WERI-Rb-1 (cell line): ENCODE data around the gene KDM8.

Experiments
- DNase-seq: peaks from one replicate; pipeline ENCODE4 v3.0.0-alpha.2; 2020
- H3K27ac ChIP-seq: fragments of 250-450 bp; sonication (Bioruptor Pico); 2 replicates; pipeline ENCODE4 v1.5.1; 2020; ENCODE audit warnings: mild to moderate bottlenecking, moderate library complexity
- H3K27me3 ChIP-seq: fragments of 250-450 bp; sonication (Bioruptor Pico); 2 replicates; pipeline ENCODE4 v1.5.1; 2021; ENCODE audit warnings: mild to moderate bottlenecking, low read depth, moderate library complexity; ENCODE audit not compliant: insufficient read depth, severe bottlenecking
- H3K36me3 ChIP-seq: fragments of 250-450 bp; sonication (Bioruptor Pico); 2 replicates; pipeline ENCODE4 v1.5.1; 2020; ENCODE audit warnings: mild to moderate bottlenecking, moderate library complexity
- H3K4me3 ChIP-seq: 2 replicates; pipeline ENCODE4 v1.5.1; 2011; ENCODE audit warnings: low read depth, mild to moderate bottlenecking, control low read depth, low read length
- H3K9me3 ChIP-seq: fragments of 250-450 bp; sonication (Bioruptor Pico); 2 replicates; pipeline ENCODE4 v1.5.1; 2021; ENCODE audit warnings: mild to moderate bottlenecking, moderate library complexity; ENCODE audit not compliant: severe bottlenecking
- TF ChIP-seq, protein P1 (sequence below): IDR thresholded peaks from 2 replicates; pipeline ENCODE4 v1.5.1; 2011; ENCODE audit warnings: low read depth, mild to moderate bottlenecking, control low read depth, inconsistent platforms, low read length

The KDM8 gene

DNA sequence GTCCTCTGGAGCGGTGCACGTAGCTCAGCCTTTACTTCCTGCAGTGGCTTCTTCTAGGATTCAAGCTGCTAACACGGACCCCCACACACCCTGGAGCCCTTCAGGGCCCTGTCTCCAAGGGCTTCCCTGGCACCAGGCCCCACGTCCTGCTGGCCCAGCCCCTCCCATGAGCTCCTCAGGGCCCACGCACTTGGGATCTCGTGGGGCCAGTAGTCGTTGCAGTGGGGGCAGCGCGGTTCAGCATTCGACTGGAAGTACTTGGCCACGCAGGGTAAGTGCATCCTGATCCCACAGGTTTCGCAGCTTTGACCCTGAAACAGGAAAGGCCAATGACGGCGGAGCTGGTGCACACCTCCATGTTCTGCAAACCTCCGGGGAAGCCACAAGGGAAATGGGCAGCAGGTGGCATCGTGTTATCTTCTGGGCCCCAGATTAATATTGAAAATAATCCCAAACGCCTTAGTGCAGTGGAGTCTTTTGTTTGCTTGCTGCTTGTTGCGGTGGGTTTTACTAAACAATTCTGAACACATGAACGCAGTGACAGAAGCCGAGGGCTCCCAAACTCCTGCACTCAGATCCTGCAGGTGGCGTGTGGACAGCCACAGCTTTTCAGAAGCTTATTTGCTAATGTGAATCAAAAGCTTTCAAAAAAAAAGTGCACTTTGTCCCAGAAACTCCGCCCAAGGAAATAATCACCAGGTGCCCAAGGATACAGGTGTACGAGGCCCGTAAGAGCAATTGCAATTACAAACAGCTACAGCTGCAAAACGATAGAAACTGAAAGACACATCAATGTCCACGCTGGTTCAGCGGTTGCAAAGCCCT, 22.4 kb downstream of the KDM8 start:
- no peak for DNase-seq
- H3K27ac ChIP-seq: peak overlapping the region; percentile 43; the same call in 1 of the 2 replicates

DNA sequence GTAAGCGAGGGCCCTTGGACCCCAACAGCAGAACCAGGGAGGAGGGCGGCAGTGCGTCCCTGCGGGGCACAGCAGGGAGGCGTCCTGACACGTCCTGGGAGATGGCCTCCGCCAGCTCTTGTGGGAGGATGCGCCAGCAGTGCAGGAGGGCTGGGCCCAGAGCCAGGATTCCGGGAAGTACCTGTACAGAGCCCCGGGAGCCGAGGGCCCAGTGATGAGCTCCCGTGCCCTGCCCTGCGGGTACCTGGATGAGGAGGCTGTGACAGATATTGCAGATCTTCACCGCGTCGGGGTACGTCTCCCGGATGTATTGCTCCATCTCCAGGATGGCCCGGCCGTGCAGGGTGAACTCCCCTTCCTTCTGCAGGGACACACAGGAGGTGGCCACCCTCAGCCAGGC, 23.1 kb downstream of the KDM8 start:
- TF ChIP-seq, protein P1, sequence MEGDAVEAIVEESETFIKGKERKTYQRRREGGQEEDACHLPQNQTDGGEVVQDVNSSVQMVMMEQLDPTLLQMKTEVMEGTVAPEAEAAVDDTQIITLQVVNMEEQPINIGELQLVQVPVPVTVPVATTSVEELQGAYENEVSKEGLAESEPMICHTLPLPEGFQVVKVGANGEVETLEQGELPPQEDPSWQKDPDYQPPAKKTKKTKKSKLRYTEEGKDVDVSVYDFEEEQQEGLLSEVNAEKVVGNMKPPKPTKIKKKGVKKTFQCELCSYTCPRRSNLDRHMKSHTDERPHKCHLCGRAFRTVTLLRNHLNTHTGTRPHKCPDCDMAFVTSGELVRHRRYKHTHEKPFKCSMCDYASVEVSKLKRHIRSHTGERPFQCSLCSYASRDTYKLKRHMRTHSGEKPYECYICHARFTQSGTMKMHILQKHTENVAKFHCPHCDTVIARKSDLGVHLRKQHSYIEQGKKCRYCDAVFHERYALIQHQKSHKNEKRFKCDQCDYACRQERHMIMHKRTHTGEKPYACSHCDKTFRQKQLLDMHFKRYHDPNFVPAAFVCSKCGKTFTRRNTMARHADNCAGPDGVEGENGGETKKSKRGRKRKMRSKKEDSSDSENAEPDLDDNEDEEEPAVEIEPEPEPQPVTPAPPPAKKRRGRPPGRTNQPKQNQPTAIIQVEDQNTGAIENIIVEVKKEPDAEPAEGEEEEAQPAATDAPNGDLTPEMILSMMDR: no peak
- no peak for DNase-seq
- no peaks in the 10 kb centered on the region; the same call in 1 of the 2 replicates for H3K36me3 ChIP-seq
- H3K4me3 ChIP-seq: no peak overlapping the region
- no peaks in the 10 kb centered on the region for H3K27me3 ChIP-seq
- H3K9me3 ChIP-seq: no peaks in the 10 kb centered on the region
- H3K27ac ChIP-seq: peak overlapping the region; percentile 43; the same call in 1 of the 2 replicates

More for the DNA sequence above, 22.4 kb downstream of the KDM8 start:
- TF ChIP-seq, protein P1: no peak
- H3K27me3 ChIP-seq: no peaks in the 10 kb centered on the region
- H3K36me3 ChIP-seq: no peaks in the 10 kb centered on the region; the same call in 1 of the 2 replicates
- no peaks in the 10 kb centered on the region for H3K9me3 ChIP-seq
- H3K4me3 ChIP-seq: no peak overlapping the region

DNA sequence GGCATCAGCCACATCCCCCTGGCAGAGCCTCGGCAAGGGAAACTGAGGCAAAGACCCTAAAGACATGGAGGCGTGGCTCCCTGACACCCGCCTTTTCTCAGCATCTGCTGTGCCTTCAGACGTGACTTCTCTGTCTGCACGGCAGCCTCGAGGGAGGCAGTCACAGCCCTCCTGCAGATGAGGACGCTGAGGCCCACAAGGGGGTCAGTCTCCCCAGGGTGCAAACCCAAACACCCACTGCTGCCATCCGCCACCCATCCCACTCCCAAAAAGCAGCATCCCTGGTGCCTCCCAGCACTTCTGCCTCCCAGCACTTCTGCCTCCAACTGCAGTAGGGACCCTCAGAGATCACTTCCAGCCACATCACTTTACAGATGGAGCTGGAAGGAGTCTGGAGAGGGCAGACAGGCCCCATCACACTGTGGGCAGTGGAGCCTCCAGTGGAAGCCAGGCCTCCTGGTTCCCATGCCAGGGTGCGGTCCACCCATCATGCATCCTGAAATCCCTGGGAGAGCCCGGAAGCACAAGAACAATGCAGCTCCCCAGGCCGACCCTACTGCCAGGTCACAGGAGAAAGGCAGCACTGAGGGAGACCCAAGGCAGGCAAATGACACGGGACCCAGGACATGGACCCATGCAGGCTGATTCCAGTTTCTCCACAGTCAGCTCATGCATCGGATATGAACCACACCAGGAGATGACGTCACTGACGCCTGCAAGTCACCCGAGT, 23.8 kb downstream of the KDM8 start:
- no peaks in the 10 kb centered on the region for H3K9me3 ChIP-seq
- DNase-seq: no peak
- H3K27me3 ChIP-seq: no peaks in the 10 kb centered on the region
- H3K27ac ChIP-seq: no peak overlapping the region; the same call in 1 of the 2 replicates
- TF ChIP-seq, protein P1: no peak
- no peaks in the 10 kb centered on the region; the same call in 1 of the 2 replicates for H3K36me3 ChIP-seq
- H3K4me3 ChIP-seq: no peak overlapping the region

DNA sequence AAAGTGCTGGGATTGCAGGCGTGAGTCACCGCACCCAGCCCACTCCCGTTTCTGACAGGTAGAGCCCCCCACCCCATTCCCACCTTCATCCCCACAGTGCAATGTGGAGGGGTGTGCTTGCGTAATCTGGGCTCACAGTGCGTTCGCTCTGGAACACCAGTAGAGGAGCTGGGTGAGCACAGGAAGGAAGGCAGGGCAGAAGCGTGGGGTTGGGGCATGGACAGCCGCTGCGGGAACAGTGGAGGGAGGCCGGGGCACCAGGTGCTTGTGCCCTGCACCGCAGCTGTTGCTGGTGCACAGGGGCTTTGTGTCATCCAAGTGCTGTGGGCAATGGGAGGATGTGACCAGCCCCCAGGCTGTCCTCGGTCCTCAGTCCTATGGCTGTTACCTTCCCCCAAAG, 24.7 kb downstream of the KDM8 start:
- no peak overlapping the region for H3K4me3 ChIP-seq
- H3K27ac ChIP-seq: no peak overlapping the region

DNA sequence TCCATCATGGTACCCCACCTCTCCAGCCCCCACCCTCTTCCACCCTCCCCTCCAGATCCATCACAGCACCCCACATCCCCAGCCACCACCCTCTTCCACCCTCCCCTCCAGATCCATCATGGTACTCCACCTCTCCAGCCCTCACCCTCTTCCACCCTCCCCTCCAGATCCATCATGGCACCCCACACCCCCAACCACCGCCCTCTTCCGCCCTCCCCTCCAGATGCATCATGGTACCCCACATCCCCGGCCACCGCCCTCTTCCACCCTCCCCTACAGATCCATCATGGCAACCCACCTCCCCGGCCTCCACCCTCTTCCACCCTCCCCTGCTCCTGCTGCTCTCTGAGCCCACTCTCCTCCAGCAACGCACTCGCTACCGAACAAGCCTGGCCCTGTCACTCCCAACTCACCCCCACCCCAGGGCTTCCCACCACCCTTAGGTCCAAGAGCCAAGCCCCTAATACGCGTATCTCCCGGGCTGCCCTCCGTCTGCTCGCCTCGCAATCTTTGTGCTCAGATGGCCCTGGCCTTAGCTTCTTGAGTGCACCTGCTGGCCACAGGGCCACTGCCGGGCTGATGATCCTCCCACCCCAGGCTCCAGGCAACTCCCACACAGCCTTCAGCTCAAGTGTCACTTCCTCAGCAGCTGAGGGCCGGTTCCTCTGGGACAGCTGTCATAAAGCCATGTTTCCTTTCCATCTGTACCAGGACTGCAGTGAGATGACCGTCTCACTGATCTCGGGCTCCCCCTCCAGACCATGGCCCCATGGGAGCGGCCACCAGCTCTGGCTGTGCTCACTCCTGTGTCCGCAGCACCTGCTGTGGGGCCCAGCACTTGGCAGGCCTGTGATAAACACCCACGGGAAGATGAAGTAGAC, 25.5 kb downstream of the KDM8 start:
- TF ChIP-seq, protein P1: peak; percentile 55
- no peaks in the 10 kb centered on the region; the same call in 1 of the 2 replicates for H3K36me3 ChIP-seq
- no peaks in the 10 kb centered on the region for H3K9me3 ChIP-seq
- H3K4me3 ChIP-seq: no peak overlapping the region
- H3K27ac ChIP-seq: peak overlapping the region; percentile 61
- peak; percentile 82 for DNase-seq
- H3K27me3 ChIP-seq: no peaks in the 10 kb centered on the region

More for the DNA sequence above, 24.7 kb downstream of the KDM8 start:
- TF ChIP-seq, protein P1: no peak
- Histone ChIP-seq H3K27me3 (no peaks in the 10 kb centered on the region), H3K36me3 (no peaks in the 10 kb centered on the region; the same call in 1 of the 2 replicates), H3K9me3 (no peaks in the 10 kb centered on the region)
- DNase-seq: no peak
